ENCODE data around the gene POPDC3.

Gene POPDC3

GRCh38 chr6:105122717-105123116, 57.1 kb downstream of the POPDC3 start:
- H3K27ac ChIP-seq (ENCODE audit: low read depth, low read length), result no peak overlapping the region
- H3K27me3 ChIP-seq (ENCODE audit: control insufficient read depth in 5 of 5, insufficient read depth in 4 of 5, low read length in 5 of 5), result no peaks in the 10 kb centered on the region
- H3K4me3 ChIP-seq (ENCODE audit: low read depth in 1 of 5, low read length in 5 of 5), result no peak overlapping the region
- no peaks in the 10 kb centered on the region for H3K4me1 ChIP-seq (ENCODE audit: control insufficient read depth in 5 of 5, insufficient read depth in 5 of 5, low read length in 5 of 5)
- H3K9me3 ChIP-seq (ENCODE audit: control insufficient read depth in 5 of 5, low read length in 5 of 5), result no peaks in the 10 kb centered on the region
- H3K9ac ChIP-seq (ENCODE audit: low read length in 5 of 5), result no peak overlapping the region
- H3K36me3 ChIP-seq (ENCODE audit: control insufficient read depth in 5 of 5, insufficient read depth in 5 of 5, low read length in 5 of 5), result peaks cover 0 to 1% (median 0%) of the 10 kb centered on the region in 5 donors

DNA sequence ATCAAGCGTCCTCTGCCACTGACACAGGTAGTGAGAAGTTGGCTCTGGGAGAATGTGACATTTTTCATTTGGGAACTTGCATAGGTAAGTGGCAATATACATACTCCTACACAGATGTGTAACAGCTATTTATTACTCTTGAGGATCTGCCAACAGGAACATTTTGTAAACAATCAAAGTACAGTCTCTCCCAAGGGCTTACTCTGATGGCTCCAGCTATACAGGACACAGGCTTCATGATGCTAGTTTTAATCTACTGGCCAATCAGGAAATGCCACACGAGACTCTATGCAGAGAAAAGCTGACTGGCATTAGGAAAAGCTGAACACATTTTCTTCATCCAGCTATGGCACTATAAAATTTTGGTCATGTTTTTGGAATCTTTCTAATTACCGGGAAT, 57.8 kb downstream of the POPDC3 start:
- H3K4me3 ChIP-seq (ENCODE audit: low read depth in 1 of 5, low read length in 5 of 5), result no peak overlapping the region
- peaks cover 0 to 6% (median 3%) of the 10 kb centered on the region in 5 donors for H3K36me3 ChIP-seq (ENCODE audit: control insufficient read depth in 5 of 5, insufficient read depth in 5 of 5, low read length in 5 of 5)
- no peak overlapping the region for H3K9ac ChIP-seq (ENCODE audit: low read length in 5 of 5)
- no peaks in the 10 kb centered on the region for H3K9me3 ChIP-seq (ENCODE audit: control insufficient read depth in 5 of 5, low read length in 5 of 5)
- no peaks in the 10 kb centered on the region for H3K27me3 ChIP-seq (ENCODE audit: control insufficient read depth in 5 of 5, insufficient read depth in 4 of 5, low read length in 5 of 5)
- H3K4me1 ChIP-seq (ENCODE audit: control insufficient read depth in 5 of 5, insufficient read depth in 5 of 5, low read length in 5 of 5), result no peaks in the 10 kb centered on the region
- no peak overlapping the region for H3K27ac ChIP-seq (ENCODE audit: low read depth, low read length)

DNA sequence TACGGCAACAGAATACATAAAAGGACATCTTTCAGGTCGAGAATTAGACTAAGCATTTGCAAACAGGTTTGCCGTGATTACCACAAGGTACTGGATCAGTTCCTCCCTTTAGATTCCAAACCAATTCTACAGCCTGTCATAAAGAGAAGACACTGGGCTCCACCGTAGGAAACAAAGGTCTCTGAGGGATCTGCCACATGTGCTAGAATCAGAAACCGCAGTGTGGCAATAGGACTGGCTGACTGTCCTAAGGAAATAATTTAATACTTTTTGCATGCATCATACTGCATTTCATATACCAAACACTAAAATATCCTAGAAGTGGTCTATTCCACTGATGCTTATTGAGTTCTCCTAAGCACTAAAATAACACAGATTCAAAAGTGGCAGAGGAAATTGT, 59.2 kb downstream of the POPDC3 start:
- Histone ChIP-seq H3K9ac (ENCODE audit: low read length in 5 of 5) (no peak overlapping the region), H3K27ac (ENCODE audit: low read depth, low read length) (no peak overlapping the region), H3K4me1 (ENCODE audit: control insufficient read depth in 5 of 5, insufficient read depth in 5 of 5, low read length in 5 of 5) (no peaks in the 10 kb centered on the region), H3K36me3 (ENCODE audit: control insufficient read depth in 5 of 5, insufficient read depth in 5 of 5, low read length in 5 of 5) (peaks cover 0 to 6% (median 3%) of the 10 kb centered on the region in 5 donors), H3K4me3 (ENCODE audit: low read depth in 1 of 5, low read length in 5 of 5) (no peak overlapping the region), H3K27me3 (ENCODE audit: control insufficient read depth in 5 of 5, insufficient read depth in 4 of 5, low read length in 5 of 5) (no peaks in the 10 kb centered on the region), H3K9me3 (ENCODE audit: control insufficient read depth in 5 of 5, low read length in 5 of 5) (no peaks in the 10 kb centered on the region)

DNA sequence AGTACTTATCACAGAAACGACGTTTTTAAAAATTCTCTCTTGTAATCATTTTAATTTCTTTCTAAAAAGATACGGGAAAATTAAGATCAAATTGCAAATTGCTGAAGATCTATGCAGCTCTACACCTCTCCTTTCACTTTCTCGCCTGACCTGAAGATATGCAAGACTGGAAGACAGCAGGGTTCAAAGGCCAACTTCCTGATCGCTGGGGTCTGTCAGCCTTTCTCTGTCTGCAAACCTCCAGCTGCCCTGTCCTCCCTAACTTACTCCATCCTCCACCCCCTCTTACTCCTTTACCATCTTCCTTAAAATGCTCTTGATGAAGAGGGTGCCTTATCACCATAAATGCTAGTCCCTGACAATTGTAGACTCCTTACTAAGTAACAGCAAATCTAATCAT, 63.7 kb downstream of the POPDC3 start:
- Histone ChIP-seq H3K27ac (ENCODE audit: low read depth, low read length) (no peak overlapping the region), H3K4me1 (ENCODE audit: control insufficient read depth in 5 of 5, insufficient read depth in 5 of 5, low read length in 5 of 5) (no peaks in the 10 kb centered on the region), H3K9ac (ENCODE audit: low read length in 5 of 5) (no peak overlapping the region), H3K27me3 (ENCODE audit: control insufficient read depth in 5 of 5, insufficient read depth in 4 of 5, low read length in 5 of 5) (no peaks in the 10 kb centered on the region), H3K9me3 (ENCODE audit: control insufficient read depth in 5 of 5, low read length in 5 of 5) (no peaks in the 10 kb centered on the region), H3K36me3 (ENCODE audit: control insufficient read depth in 5 of 5, insufficient read depth in 5 of 5, low read length in 5 of 5) (peaks cover 0 to 8% (median 4%) of the 10 kb centered on the region in 5 donors), H3K4me3 (ENCODE audit: low read depth in 1 of 5, low read length in 5 of 5) (no peak overlapping the region)

GRCh38 chr6:105113422-105113821, 66.4 kb downstream of the POPDC3 start:
- peaks cover 0 to 18% (median 4%) of the 10 kb centered on the region in 5 donors for H3K36me3 ChIP-seq (ENCODE audit: control insufficient read depth in 5 of 5, insufficient read depth in 5 of 5, low read length in 5 of 5)

GRCh38 chr6:105112577-105112976, 67.2 kb downstream of the POPDC3 start:
- Histone ChIP-seq H3K4me3 (ENCODE audit: low read depth in 1 of 5, low read length in 5 of 5) (no peak overlapping the region), H3K4me1 (ENCODE audit: control insufficient read depth in 5 of 5, insufficient read depth in 5 of 5, low read length in 5 of 5) (peaks cover 0 to 4% (median 0%) of the 10 kb centered on the region in 5 donors), H3K9me3 (ENCODE audit: control insufficient read depth in 5 of 5, low read length in 5 of 5) (no peaks in the 10 kb centered on the region), H3K27me3 (ENCODE audit: control insufficient read depth in 5 of 5, insufficient read depth in 4 of 5, low read length in 5 of 5) (no peaks in the 10 kb centered on the region), H3K36me3 (ENCODE audit: control insufficient read depth in 5 of 5, insufficient read depth in 5 of 5, low read length in 5 of 5) (peaks cover 0 to 18% (median 4%) of the 10 kb centered on the region in 5 donors), H3K9ac (ENCODE audit: low read length in 5 of 5) (no peak overlapping the region), H3K27ac (ENCODE audit: low read depth, low read length) (no peak overlapping the region)

More at GRCh38 chr6:105113422-105113821, 66.4 kb downstream of the POPDC3 start:
- H3K9ac ChIP-seq (ENCODE audit: low read length in 5 of 5), result no peak overlapping the region
- H3K9me3 ChIP-seq (ENCODE audit: control insufficient read depth in 5 of 5, low read length in 5 of 5), result no peaks in the 10 kb centered on the region
- no peak overlapping the region for H3K4me3 ChIP-seq (ENCODE audit: low read depth in 1 of 5, low read length in 5 of 5)
- H3K27ac ChIP-seq (ENCODE audit: low read depth, low read length), result no peak overlapping the region
- no peaks in the 10 kb centered on the region for H3K4me1 ChIP-seq (ENCODE audit: control insufficient read depth in 5 of 5, insufficient read depth in 5 of 5, low read length in 5 of 5)
- no peaks in the 10 kb centered on the region for H3K27me3 ChIP-seq (ENCODE audit: control insufficient read depth in 5 of 5, insufficient read depth in 4 of 5, low read length in 5 of 5)

DNA sequence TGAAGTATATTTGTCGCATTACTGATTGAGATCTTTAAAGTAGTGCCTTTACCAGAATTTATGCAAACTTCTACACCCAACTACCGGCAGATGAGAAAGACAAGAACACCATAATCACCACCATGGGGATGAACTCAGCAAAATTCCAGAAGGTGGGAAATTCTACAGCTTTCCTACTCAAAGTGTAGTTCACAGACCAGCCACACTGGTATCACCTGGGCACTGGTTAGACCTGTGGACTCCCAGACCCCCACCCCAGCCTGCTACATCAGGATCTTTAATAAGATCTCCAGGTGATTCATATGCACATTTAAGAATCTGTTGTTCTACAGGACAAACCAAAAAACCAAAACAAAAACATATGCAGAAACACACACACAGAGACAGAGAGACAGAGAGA, 67.9 kb downstream of the POPDC3 start:
- no peak overlapping the region for H3K27ac ChIP-seq (ENCODE audit: low read depth, low read length)
- peaks cover 0 to 17% (median 3%) of the 10 kb centered on the region in 5 donors for H3K36me3 ChIP-seq (ENCODE audit: control insufficient read depth in 5 of 5, insufficient read depth in 5 of 5, low read length in 5 of 5)

DNA sequence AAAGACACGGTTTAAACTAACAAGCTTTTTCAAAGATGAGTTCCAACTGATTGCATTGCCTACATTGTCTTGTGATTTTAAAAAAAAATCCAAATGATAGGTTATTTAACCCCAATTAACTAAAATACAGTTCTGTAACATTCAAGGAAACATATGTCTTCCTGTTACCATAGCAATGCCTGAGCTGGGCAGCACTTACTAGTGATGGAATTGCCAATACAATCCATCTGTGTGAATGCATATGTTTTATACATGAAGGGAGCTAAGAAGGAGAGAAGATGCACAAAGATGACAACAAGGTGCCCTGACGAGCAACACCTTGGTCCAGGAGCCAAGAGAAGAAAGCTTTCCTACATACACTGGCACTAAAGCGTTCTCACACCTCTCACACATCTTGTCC, 68.7 kb downstream of the POPDC3 start:
- H3K9ac ChIP-seq (ENCODE audit: low read length in 5 of 5), result no peak overlapping the region

More for the DNA sequence above, 67.9 kb downstream of the POPDC3 start:
- H3K4me3 ChIP-seq (ENCODE audit: low read depth in 1 of 5, low read length in 5 of 5), result no peak overlapping the region
- peaks cover 0 to 4% (median 0%) of the 10 kb centered on the region in 5 donors for H3K4me1 ChIP-seq (ENCODE audit: control insufficient read depth in 5 of 5, insufficient read depth in 5 of 5, low read length in 5 of 5)
- H3K9me3 ChIP-seq (ENCODE audit: control insufficient read depth in 5 of 5, low read length in 5 of 5), result no peaks in the 10 kb centered on the region
- H3K27me3 ChIP-seq (ENCODE audit: control insufficient read depth in 5 of 5, insufficient read depth in 4 of 5, low read length in 5 of 5), result no peaks in the 10 kb centered on the region
- no peak overlapping the region for H3K9ac ChIP-seq (ENCODE audit: low read length in 5 of 5)

GRCh38 chr6:105109955-105110895, 69.6 kb downstream of the POPDC3 start:
- no peak overlapping the region for H3K27ac ChIP-seq (ENCODE audit: low read depth, low read length)
- no peak overlapping the region for H3K9ac ChIP-seq (ENCODE audit: low read length in 5 of 5)
- H3K4me3 ChIP-seq (ENCODE audit: low read depth in 1 of 5, low read length in 5 of 5), result no peak overlapping the region
- H3K27me3 ChIP-seq (ENCODE audit: control insufficient read depth in 5 of 5, insufficient read depth in 4 of 5, low read length in 5 of 5), result no peaks in the 10 kb centered on the region
- H3K36me3 ChIP-seq (ENCODE audit: control insufficient read depth in 5 of 5, insufficient read depth in 5 of 5, low read length in 5 of 5), result peaks cover 0 to 17% (median 3%) of the 10 kb centered on the region in 5 donors
- no peaks in the 10 kb centered on the region for H3K9me3 ChIP-seq (ENCODE audit: control insufficient read depth in 5 of 5, low read length in 5 of 5)
- H3K4me1 ChIP-seq (ENCODE audit: control insufficient read depth in 5 of 5, insufficient read depth in 5 of 5, low read length in 5 of 5), result peaks cover 0 to 4% (median 0%) of the 10 kb centered on the region in 5 donors

More for the DNA sequence above, 68.7 kb downstream of the POPDC3 start:
- peaks cover 0 to 4% (median 0%) of the 10 kb centered on the region in 5 donors for H3K4me1 ChIP-seq (ENCODE audit: control insufficient read depth in 5 of 5, insufficient read depth in 5 of 5, low read length in 5 of 5)
- no peaks in the 10 kb centered on the region for H3K27me3 ChIP-seq (ENCODE audit: control insufficient read depth in 5 of 5, insufficient read depth in 4 of 5, low read length in 5 of 5)
- H3K27ac ChIP-seq (ENCODE audit: low read depth, low read length), result no peak overlapping the region
- H3K9me3 ChIP-seq (ENCODE audit: control insufficient read depth in 5 of 5, low read length in 5 of 5), result no peaks in the 10 kb centered on the region
- H3K36me3 ChIP-seq (ENCODE audit: control insufficient read depth in 5 of 5, insufficient read depth in 5 of 5, low read length in 5 of 5), result peaks cover 0 to 17% (median 3%) of the 10 kb centered on the region in 5 donors
- no peak overlapping the region for H3K4me3 ChIP-seq (ENCODE audit: low read depth in 1 of 5, low read length in 5 of 5)

DNA sequence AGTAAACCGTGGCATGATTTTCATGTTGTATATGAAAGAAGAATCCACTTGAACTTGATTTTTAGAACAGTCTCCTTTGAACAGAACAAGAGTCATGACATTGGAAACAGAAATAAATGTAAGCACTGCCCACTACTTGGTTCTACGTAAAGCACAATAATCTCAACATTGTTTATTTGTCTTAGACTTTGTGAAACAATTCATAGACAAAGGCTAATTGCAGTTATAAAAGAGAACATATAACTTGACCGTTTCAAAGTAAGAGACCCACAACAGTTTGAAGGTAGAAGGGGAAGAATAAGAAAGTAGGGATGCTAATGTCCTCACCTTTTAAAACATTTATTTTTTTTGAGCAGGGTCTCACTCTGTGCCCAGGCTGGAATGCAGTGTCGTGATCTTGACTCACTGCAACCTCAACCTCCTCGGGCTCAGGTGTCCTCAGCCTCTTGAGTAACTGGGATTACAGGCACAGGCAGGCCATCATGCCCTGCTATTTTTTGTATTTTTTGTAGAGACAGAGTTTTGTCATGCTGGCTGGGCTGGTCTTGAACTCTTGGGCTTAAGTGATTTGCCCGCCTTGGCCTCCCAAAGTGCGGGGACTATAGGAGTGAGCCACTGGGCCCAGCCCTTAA, 71.1 kb downstream of the POPDC3 start:
- Histone ChIP-seq H3K27ac (ENCODE audit: low read depth, low read length) (no peak overlapping the region), H3K36me3 (ENCODE audit: control insufficient read depth in 5 of 5, insufficient read depth in 5 of 5, low read length in 5 of 5) (peaks cover 0 to 17% (median 3%) of the 10 kb centered on the region in 5 donors), H3K4me3 (ENCODE audit: low read depth in 1 of 5, low read length in 5 of 5) (no peak overlapping the region), H3K9me3 (ENCODE audit: control insufficient read depth in 5 of 5, low read length in 5 of 5) (no peaks in the 10 kb centered on the region), H3K9ac (ENCODE audit: low read length in 5 of 5) (no peak overlapping the region), H3K27me3 (ENCODE audit: control insufficient read depth in 5 of 5, insufficient read depth in 4 of 5, low read length in 5 of 5) (no peaks in the 10 kb centered on the region), H3K4me1 (ENCODE audit: control insufficient read depth in 5 of 5, insufficient read depth in 5 of 5, low read length in 5 of 5) (peaks cover 0 to 4% (median 0%) of the 10 kb centered on the region in 5 donors)
